H1 (cell line): ENCODE data around the gene INSIG1. TPM values are rescaled to one million over a fixed set of nuclear protein-coding genes. Genes with fewer than 3 reads are reported as not detected.

ENCODE experiments used
- CTCF ChIA-PET: fragments of 300-600 bp; sonication (Branson Sonifier 250); formaldehyde crosslinking; loops from one replicate; lab custom pipeline; 2021; ENCODE audit not compliant: partially characterized antibody; lab: Charles Lee
- POLR2A ChIA-PET: fragments of 300-600 bp; sonication (Branson Sonifier 250); formaldehyde crosslinking; loops from one replicate; lab custom pipeline; 2021; ENCODE audit warnings: inconsistent platforms; ENCODE audit not compliant: partially characterized antibody; lab: Charles Lee
- DNase-seq, 2 experiments: peaks; one replicate each; pipeline versions ENCODE4 v3.0.0 to v3.0.0-alpha.2; 2010 to 2022; ENCODE audit warnings: low spot score in 2 of 2, low read depth in 1 of 2, mixed read lengths in 1 of 2
- FAIRE-seq: peaks from 2 replicates; lab custom pipeline; 2011; peaks lifted over from hg19 to GRCh38; lab: Jason Lieb, UNC
- H2AFZ ChIP-seq: 2 replicates; pipeline ENCODE4 v1.8.1; 2012; ENCODE audit warnings: low read length, inconsistent platforms
- H2AK5ac ChIP-seq: 2 replicates; pipeline ENCODE4 v1.6.1; 2013; ENCODE audit warnings: low read depth, low read length
- H2BK120ac ChIP-seq: replicated peaks from 2 replicates; pipeline ENCODE3; 2013; ENCODE audit warnings: low read depth, low read length, inconsistent platforms
- H2BK12ac ChIP-seq: 2 replicates; pipeline ENCODE4 v1.6.1; 2013; ENCODE audit warnings: low read depth, low read length
- H2BK15ac ChIP-seq: 2 replicates; pipeline ENCODE4 v1.6.1; 2013; ENCODE audit warnings: low read length
- H2BK20ac ChIP-seq: 2 replicates; pipeline ENCODE4 v1.6.1; 2013; ENCODE audit warnings: low read length
- H2BK5ac ChIP-seq: 2 replicates; pipeline ENCODE4 v1.6.1; 2013; ENCODE audit warnings: low read depth, low read length
- H3K14ac ChIP-seq: 2 replicates; pipeline ENCODE4 v1.6.1; 2013; ENCODE audit warnings: inconsistent platforms; ENCODE audit not compliant: insufficient read length
- H3K18ac ChIP-seq: 2 replicates; pipeline ENCODE4 v1.6.1; 2013; ENCODE audit warnings: low read length; ENCODE audit errors: extremely low read depth
- H3K23ac ChIP-seq: 2 replicates; pipeline ENCODE4 v1.6.1; 2013; ENCODE audit warnings: inconsistent platforms; ENCODE audit not compliant: insufficient read length
- H3K23me2 ChIP-seq: 2 replicates; pipeline ENCODE4 v1.6.1; 2013; ENCODE audit warnings: low read depth, low read length
- H3K27ac ChIP-seq: 2 replicates; pipeline ENCODE4 v1.6.1; 2011; ENCODE audit warnings: low read depth, low read length, inconsistent platforms
- H3K27me3 ChIP-seq, 4 experiments: replicated peaks in 1 of 4; 1 replicate in 1 of 4; 2 replicates in 3 of 4; pipeline versions ENCODE4 v1.6.1 to v1.8.1; 2011 to 2013; ENCODE audit warnings: low read length in 3 of 4, mild to moderate bottlenecking in 3 of 4, inconsistent platforms in 2 of 4, mixed read lengths in 2 of 4, moderate library complexity in 1 of 4; ENCODE audit not compliant: control insufficient read depth in 3 of 4, insufficient read depth in 3 of 4; ENCODE audit errors: extremely low read depth in 1 of 4
- H3K36me3 ChIP-seq, 4 experiments: 2 replicates each; pipeline versions ENCODE4 v1.6.1 to v1.8.1; 2011 to 2013; ENCODE audit warnings: mild to moderate bottlenecking in 4 of 4, low read length in 3 of 4, moderate library complexity in 2 of 4, control low read depth in 1 of 4, inconsistent platforms in 1 of 4; ENCODE audit not compliant: insufficient read depth in 4 of 4, control insufficient read depth in 2 of 4
- H3K4ac ChIP-seq: replicated peaks from 2 replicates; pipeline ENCODE3; 2013; ENCODE audit warnings: low read length, low read depth, mixed read lengths, inconsistent platforms; ENCODE audit not compliant: insufficient read length
- H3K4me1 ChIP-seq, 4 experiments: replicated peaks in 1 of 4; 1 replicate in 1 of 4; 2 replicates in 3 of 4; pipeline versions ENCODE4 v1.6.1 to v1.8.1; 2011 to 2013; ENCODE audit warnings: low read length in 3 of 4, inconsistent platforms in 2 of 4, mixed read lengths in 1 of 4; ENCODE audit not compliant: insufficient read depth in 4 of 4, control insufficient read depth in 3 of 4
- H3K4me2 ChIP-seq, 2 experiments: 2 replicates each; pipeline versions ENCODE4 v1.6.1 to v1.8.1; 2011 to 2013; ENCODE audit warnings: low read depth in 2 of 2, low read length in 2 of 2, control low read depth in 1 of 2, inconsistent platforms in 1 of 2, mild to moderate bottlenecking in 1 of 2; ENCODE audit not compliant: insufficient read depth in 1 of 2
- H3K4me3 ChIP-seq, 4 experiments: fragments of 200-600, 300-600 bp in 1 of 4; sonication (generic), shearing (Covaris generic), sonication (Bioruptor Twin) in 1 of 4; 2 replicates each; pipeline versions ENCODE4 v1.5.1 to v1.8.1; 2011 to 2016; ENCODE audit warnings: low read length in 4 of 4, low read depth in 3 of 4, control low read depth in 2 of 4, inconsistent platforms in 2 of 4, mild to moderate bottlenecking in 2 of 4, mixed read lengths in 1 of 4, moderate library complexity in 1 of 4; ENCODE audit not compliant: insufficient read depth in 2 of 4; ENCODE audit errors: extremely low read depth in 1 of 4
- H3K56ac ChIP-seq: replicated peaks from 2 replicates; pipeline ENCODE3; 2013; ENCODE audit warnings: low read depth, mild to moderate bottlenecking, mixed read lengths, low read length, inconsistent platforms; ENCODE audit not compliant: insufficient read length
- H3K79me1 ChIP-seq: 2 replicates; pipeline ENCODE4 v1.6.1; 2013; ENCODE audit warnings: low read depth, low read length, control low read depth
- H3K79me2 ChIP-seq, 2 experiments: 2 replicates each; pipeline versions ENCODE4 v1.6.1 to v1.8.1; 2012 to 2013; ENCODE audit warnings: low read length in 2 of 2, mild to moderate bottlenecking in 2 of 2, inconsistent platforms in 1 of 2; ENCODE audit not compliant: insufficient read depth in 2 of 2, control insufficient read depth in 1 of 2
- H3K9ac ChIP-seq, 4 experiments: replicated peaks in 1 of 4; 1 replicate in 1 of 4; 2 replicates in 3 of 4; pipeline versions ENCODE4 v1.6.1 to v1.8.1; 2011 to 2013; ENCODE audit warnings: low read depth in 3 of 4, low read length in 3 of 4, control low read depth in 2 of 4, mild to moderate bottlenecking in 2 of 4, moderate library complexity in 2 of 4, inconsistent platforms in 1 of 4; ENCODE audit errors: extremely low read depth in 1 of 4
- H3K9me3 ChIP-seq, 2 experiments: 2 replicates each; pipeline versions ENCODE4 v1.6.1 to v1.8.1; 2012 to 2013; ENCODE audit warnings: mild to moderate bottlenecking in 2 of 2, moderate library complexity in 2 of 2, control low read depth in 1 of 2, inconsistent platforms in 1 of 2, low read depth in 1 of 2, low read length in 1 of 2, mixed read lengths in 1 of 2; ENCODE audit not compliant: insufficient read depth in 2 of 2
- H4K20me1 ChIP-seq, 2 experiments: replicated peaks in 1 of 2; 2 replicates each; pipeline versions ENCODE3 to v1.8.1; 2011 to 2013; ENCODE audit warnings: inconsistent platforms in 2 of 2, low read length in 2 of 2, mild to moderate bottlenecking in 1 of 2; ENCODE audit not compliant: insufficient read depth in 2 of 2, control insufficient read depth in 1 of 2
- H4K5ac ChIP-seq: 2 replicates; pipeline ENCODE4 v1.6.1; 2013; ENCODE audit warnings: low read length, low read depth, mixed read lengths, inconsistent platforms; ENCODE audit not compliant: insufficient read length
- H4K8ac ChIP-seq: 2 replicates; pipeline ENCODE4 v1.8.0; 2013; ENCODE audit warnings: mild to moderate bottlenecking, moderate library complexity, low read length, inconsistent platforms; ENCODE audit not compliant: insufficient read depth; ENCODE audit errors: extremely low read depth
- H4K91ac ChIP-seq: replicated peaks from 2 replicates; pipeline ENCODE3; 2013; ENCODE audit warnings: low read length, mixed read lengths, inconsistent platforms; ENCODE audit not compliant: insufficient read length
- SIX5 ChIP-seq: IDR thresholded peaks from 2 replicates; pipeline ENCODE4 v1.6.1; 2011; ENCODE audit warnings: mild to moderate bottlenecking, low read depth, low read length
- WGBS, 2 experiments: shearing (Covaris generic) in 1 of 2; methylation state at CpG; one replicate each; pipeline versions ENCODE4 v1.1.6 to v1.1.7; 2013 to 2015; ENCODE audit warnings: low lambda C conversion rate in 2 of 2, mixed read lengths in 2 of 2, inconsistent platforms in 1 of 2, low coverage in 1 of 2, missing lambda C conversion rate in 1 of 2; ENCODE audit not compliant: insufficient replicate concordance in 2 of 2, insufficient coverage in 1 of 2, insufficient read length in 1 of 2; ENCODE audit errors: extremely low coverage in 1 of 2, missing lambda C conversion rate in 1 of 2; 5-methylcytosine and 5-hydroxymethylcytosine counted together
- polyA plus RNA-seq, 7 experiments: library from polyadenylated mRNA; depleted of rRNA in 3 of 7; stranded (reverse) in 5 of 7; unstranded in 2 of 7; fragments of >200 nt in 5 of 7; fragments of 200-250 nt in 2 of 7; gene quantifications; 1 replicate in 5 of 7; 2 replicates in 1 of 7; 4 replicates in 1 of 7; pipeline versions ENCODE4 v1.2.1 to v1.2.3, GENCODE V29; 2011 to 2013; ENCODE audit warnings: missing spikeins in 2 of 7, mixed read lengths in 2 of 7
- total RNA-seq: library from RNA; stranded (reverse); fragmentation: NEBNext Ultra II Directional; extraction: Animal tissue kit (Norgen Biotek cat#: 25700); gene quantifications from 2 replicates; pipeline ENCODE4 v1.2.1, GENCODE V29; 2021

The INSIG1 gene
- total and polyA plus RNA-seq, 2 of the 8 experiments (the other 6 are each of a cell fraction or from before 2014, with no cell fraction given), result 40.0 to 58.4 TPM

- CTCF ChIA-PET, result interaction anchor here (0.9 to 1.3 kb wide), 2 partner anchors 97 to 271 kb away, joined by 3 read pairs; no protein-coding TSS in a partner anchor
- H2AK5ac ChIP-seq, result no peak overlapping the region
- FAIRE-seq, result no peak
- no peak for TF ChIP-seq SIX5
Observed at GRCh38 chr7:155281398-155281969, 16.2 kb upstream of the INSIG1 start.

More at GRCh38 chr7:155281398-155281969, 16.2 kb upstream of the INSIG1 start:
- H3K23me2 ChIP-seq, result no peaks in the 10 kb centered on the region
- no peaks in the 10 kb centered on the region for H3K36me3 ChIP-seq
- H3K18ac ChIP-seq, result no peak overlapping the region
- no peak overlapping the region for H3K23ac ChIP-seq
- H2BK120ac ChIP-seq, result no peak overlapping the region
- no peak overlapping the region for H3K9ac ChIP-seq
- H3K14ac ChIP-seq, result no peak overlapping the region
- no peak for DNase-seq
- no peak overlapping the region for H3K4me2 ChIP-seq
- no peak overlapping the region for H3K56ac ChIP-seq
- H2BK12ac ChIP-seq, result no peak overlapping the region
- no peak overlapping the region for H3K4me3 ChIP-seq
- POLR2A ChIA-PET, result no interaction called here
- no peak overlapping the region for H2BK20ac ChIP-seq
- H2BK15ac ChIP-seq, result no peak overlapping the region
- 89% methylated on average over 9 of the region's 9 CpGs; no CpG with 5 or more reads in 1 of the 2 experiments for WGBS, 2 experiments
- no peaks in the 10 kb centered on the region for H3K9me3 ChIP-seq
- no peaks in the 10 kb centered on the region for H3K79me2 ChIP-seq
- H3K4me1 ChIP-seq, result peaks cover 0 to 6% (median 2%) of the 10 kb centered on the region in 4 experiments; a peak in 2 of 7 replicates
- no peak overlapping the region for H4K5ac ChIP-seq
- no peak overlapping the region for H3K4ac ChIP-seq
- H3K79me1 ChIP-seq, result no peaks in the 10 kb centered on the region
- no peak overlapping the region for H4K8ac ChIP-seq
- H4K91ac ChIP-seq, result no peak overlapping the region
- H4K20me1 ChIP-seq, result no peaks in the 10 kb centered on the region
- no peaks in the 10 kb centered on the region; a peak in 1 of 7 replicates for H3K27me3 ChIP-seq
- no peak overlapping the region for H2BK5ac ChIP-seq
- no peak overlapping the region for H3K27ac ChIP-seq
- H2AFZ ChIP-seq, result no peak overlapping the region
